NK-92 treated with Interleukin-12 subunit alpha and Interleukin-12 subunit beta, amount 100 ng/mL, for 24 hours (cell line): ENCODE measurements around the gene FST.

Experiments
- DNase-seq: peaks from one replicate; lab custom pipeline; 2025; lab: John Stamatoyannopoulos, UW

Gene FST

GRCh38 chr5:53475320-53475719, 5.1 kb upstream of the FST start:
- no peak for DNase-seq

- no peak for DNase-seq
Measured at GRCh38 chr5:53476019-53476418, 4.4 kb upstream of the FST start.

- no peak for DNase-seq
Measured at GRCh38 chr5:53476531-53477480, 3.6 kb upstream of the FST start.

- no peak for DNase-seq
Measured at GRCh38 chr5:53478411-53479044, 1.9 kb upstream of the FST start.

- no peak for DNase-seq
Measured at GRCh38 chr5:53479045-53479589, 1.3 kb upstream of the FST start.

- DNase-seq, result no peak
Measured at GRCh38 chr5:53479590-53480415, 626 bp upstream of the FST start.

GRCh38 chr5:53481159-53481886, 894 bp downstream of the FST start:
- no peak for DNase-seq

- peak; percentile 67 for DNase-seq
Measured at GRCh38 chr5:53481887-53482716, 1.7 kb downstream of the FST start.

- no peak for DNase-seq
Measured at GRCh38 chr5:53482717-53483638, 2.5 kb downstream of the FST start.

- DNase-seq, result no peak
Measured at GRCh38 chr5:53487436-53487835, 7.0 kb downstream of the FST start.

- DNase-seq, result no peak
Measured at GRCh38 chr5:53488195-53488722, 7.8 kb downstream of the FST start.

GRCh38 chr5:53490747-53491146, 10.3 kb downstream of the FST start:
- no peak for DNase-seq

- no peak for DNase-seq
Measured at GRCh38 chr5:53501054-53501453, 20.6 kb downstream of the FST start.

GRCh38 chr5:53503562-53504218, 23.3 kb downstream of the FST start:
- DNase-seq, result no peak

GRCh38 chr5:53507013-53507412, 26.6 kb downstream of the FST start:
- DNase-seq, result no peak

GRCh38 chr5:53508125-53508524, 27.7 kb downstream of the FST start:
- DNase-seq, result no peak

GRCh38 chr5:53512539-53512938, 32.1 kb downstream of the FST start:
- DNase-seq, result no peak

- DNase-seq, result no peak
Measured at GRCh38 chr5:53515988-53516387, 35.6 kb downstream of the FST start.

GRCh38 chr5:53520813-53521212, 40.4 kb downstream of the FST start:
- DNase-seq, result no peak
